Measurements from ENCODE around the gene S100B.

Gene S100B

GRCh38 chr21:46645840-46646239 is 41.0 kb upstream of the S100B start:
- no peak overlapping the region for H3K4me3 ChIP-seq (ENCODE audit: low read depth in 1 of 2, low read length in 2 of 2)
- no peak for TF ChIP-seq EZH2 (IDR thresholded peaks at IDR 0.05; ENCODE audit: borderline replicate concordance, low read depth, low read length, severe bottlenecking)
- TF ChIP-seq, protein P1, sequence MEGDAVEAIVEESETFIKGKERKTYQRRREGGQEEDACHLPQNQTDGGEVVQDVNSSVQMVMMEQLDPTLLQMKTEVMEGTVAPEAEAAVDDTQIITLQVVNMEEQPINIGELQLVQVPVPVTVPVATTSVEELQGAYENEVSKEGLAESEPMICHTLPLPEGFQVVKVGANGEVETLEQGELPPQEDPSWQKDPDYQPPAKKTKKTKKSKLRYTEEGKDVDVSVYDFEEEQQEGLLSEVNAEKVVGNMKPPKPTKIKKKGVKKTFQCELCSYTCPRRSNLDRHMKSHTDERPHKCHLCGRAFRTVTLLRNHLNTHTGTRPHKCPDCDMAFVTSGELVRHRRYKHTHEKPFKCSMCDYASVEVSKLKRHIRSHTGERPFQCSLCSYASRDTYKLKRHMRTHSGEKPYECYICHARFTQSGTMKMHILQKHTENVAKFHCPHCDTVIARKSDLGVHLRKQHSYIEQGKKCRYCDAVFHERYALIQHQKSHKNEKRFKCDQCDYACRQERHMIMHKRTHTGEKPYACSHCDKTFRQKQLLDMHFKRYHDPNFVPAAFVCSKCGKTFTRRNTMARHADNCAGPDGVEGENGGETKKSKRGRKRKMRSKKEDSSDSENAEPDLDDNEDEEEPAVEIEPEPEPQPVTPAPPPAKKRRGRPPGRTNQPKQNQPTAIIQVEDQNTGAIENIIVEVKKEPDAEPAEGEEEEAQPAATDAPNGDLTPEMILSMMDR (IDR thresholded peaks at IDR 0.05; ENCODE audit: borderline replicate concordance, extremely low read depth, low read length, poor library complexity, severe bottlenecking), result no peak
- H3K4me2 ChIP-seq (ENCODE audit: insufficient read depth, low read length), result no peak overlapping the region
- H3K9ac ChIP-seq (ENCODE audit: low read depth, low read length), result no peak overlapping the region
- H4K20me1 ChIP-seq (ENCODE audit: insufficient read depth, low read length), result peaks cover 8% of the 10 kb centered on the region; the same call in 1 of the 2 replicates
- DNase-seq, result no peak
- H3K27ac ChIP-seq (ENCODE audit: low read length), result no peak overlapping the region
- peaks cover 14% of the 10 kb centered on the region for H3K79me2 ChIP-seq (ENCODE audit: insufficient read depth, low read length)
- ATAC-seq (ENCODE audit: insufficient read depth, low read depth), result no peak
- H3K27me3 ChIP-seq (ENCODE audit: insufficient read depth, low read length, poor library complexity), result no peaks in the 10 kb centered on the region
- H3K36me3 ChIP-seq (ENCODE audit: insufficient read depth, low read length), result peaks cover 98% of the 10 kb centered on the region
- H3K4me1 ChIP-seq (ENCODE audit: insufficient read depth, low read length), result no peaks in the 10 kb centered on the region
- no peaks in the 10 kb centered on the region for H3K9me3 ChIP-seq (ENCODE audit: insufficient read depth, low read length, severe bottlenecking)
- H2AFZ ChIP-seq (ENCODE audit: low read depth, low read length), result no peak overlapping the region

- Histone ChIP-seq H3K4me3 (ENCODE audit: low read depth in 1 of 2, low read length in 2 of 2) (no peak overlapping the region), H3K4me1 (ENCODE audit: insufficient read depth, low read length) (peaks cover 10% of the 10 kb centered on the region; the same call in 1 of the 2 replicates), H3K27ac (ENCODE audit: low read length) (no peak overlapping the region), H2AFZ (ENCODE audit: low read depth, low read length) (no peak overlapping the region), H3K9ac (ENCODE audit: low read depth, low read length) (no peak overlapping the region), H3K27me3 (ENCODE audit: insufficient read depth, low read length, poor library complexity) (no peaks in the 10 kb centered on the region), H3K4me2 (ENCODE audit: insufficient read depth, low read length) (no peak overlapping the region), H4K20me1 (ENCODE audit: insufficient read depth, low read length) (peaks cover 4% of the 10 kb centered on the region; the same call in 1 of the 2 replicates), H3K9me3 (ENCODE audit: insufficient read depth, low read length, severe bottlenecking) (no peaks in the 10 kb centered on the region), H3K79me2 (ENCODE audit: insufficient read depth, low read length) (peaks cover 30% of the 10 kb centered on the region), H3K36me3 (ENCODE audit: insufficient read depth, low read length) (peaks cover 86% of the 10 kb centered on the region)
- ATAC-seq (ENCODE audit: insufficient read depth, low read depth), result no peak
- no peak for TF ChIP-seq EZH2 (IDR thresholded peaks at IDR 0.05; ENCODE audit: borderline replicate concordance, low read depth, low read length, severe bottlenecking)
- TF ChIP-seq, protein P1 (IDR thresholded peaks at IDR 0.05; ENCODE audit: borderline replicate concordance, extremely low read depth, low read length, poor library complexity, severe bottlenecking), result no peak
- DNase-seq, result no peak
Measured at GRCh38 chr21:46643379-46644177, 38.7 kb upstream of the S100B start.

DNA sequence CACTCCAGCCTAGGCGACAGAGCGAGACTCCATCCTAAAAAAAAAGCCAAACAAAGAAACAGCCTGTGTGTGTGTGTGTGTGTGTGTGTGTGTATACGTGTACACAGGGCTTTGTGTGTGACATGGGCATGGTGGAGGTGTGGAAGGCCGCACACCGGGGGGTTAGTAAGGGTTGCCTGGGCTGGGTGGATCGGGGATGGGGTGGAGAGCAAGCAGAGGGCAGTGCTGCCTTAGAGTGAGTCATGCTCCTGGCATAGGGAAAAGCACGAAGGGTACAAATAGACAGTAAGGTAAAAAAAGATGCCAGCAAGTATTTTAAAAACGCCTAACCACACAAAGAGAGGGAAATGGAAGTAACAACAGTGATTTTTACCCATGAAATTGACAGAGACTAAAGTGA is 36.8 kb upstream of the S100B start:
- no peak for DNase-seq
- peaks cover 85% of the 10 kb centered on the region for H3K36me3 ChIP-seq (ENCODE audit: insufficient read depth, low read length)

More for the DNA sequence above, 36.8 kb upstream of the S100B start:
- H2AFZ ChIP-seq (ENCODE audit: low read depth, low read length), result no peak overlapping the region
- no peak overlapping the region for H3K27ac ChIP-seq (ENCODE audit: low read length)
- no peaks in the 10 kb centered on the region for H3K9me3 ChIP-seq (ENCODE audit: insufficient read depth, low read length, severe bottlenecking)
- no peaks in the 10 kb centered on the region for H3K27me3 ChIP-seq (ENCODE audit: insufficient read depth, low read length, poor library complexity)
- H4K20me1 ChIP-seq (ENCODE audit: insufficient read depth, low read length), result peaks cover 3% of the 10 kb centered on the region; the same call in 1 of the 2 replicates
- peaks cover 29% of the 10 kb centered on the region for H3K4me1 ChIP-seq (ENCODE audit: insufficient read depth, low read length)
- H3K79me2 ChIP-seq (ENCODE audit: insufficient read depth, low read length), result peaks cover 46% of the 10 kb centered on the region
- TF ChIP-seq, protein P1 (IDR thresholded peaks at IDR 0.05; ENCODE audit: borderline replicate concordance, extremely low read depth, low read length, poor library complexity, severe bottlenecking), result no peak
- TF ChIP-seq EZH2 (IDR thresholded peaks at IDR 0.05; ENCODE audit: borderline replicate concordance, low read depth, low read length, severe bottlenecking), result no peak
- no peak for ATAC-seq (ENCODE audit: insufficient read depth, low read depth)
- no peak overlapping the region for H3K9ac ChIP-seq (ENCODE audit: low read depth, low read length)
- H3K4me2 ChIP-seq (ENCODE audit: insufficient read depth, low read length), result no peak overlapping the region
- H3K4me3 ChIP-seq (ENCODE audit: low read depth in 1 of 2, low read length in 2 of 2), result no peak overlapping the region

Data from DND-41 (cell line).